Spleen (tissue), 11 donors: ENCODE results near the gene CEMIP. TPM values are rescaled to one million over a fixed set of nuclear protein-coding genes. Genes with fewer than 3 reads are reported as not detected.

Experiments used
- DNase-seq: peaks from one replicate; pipeline ENCODE4 v3.0.0-alpha.2; 2020
- H3K27ac ChIP-seq, 8 donors: fragments of 200-600 bp; sonication (generic) in 7 of 8; 1 replicate in 4 of 8; 2 replicates in 4 of 8; pipeline versions ENCODE4 v1.5.0 to v1.8.0; 2016 to 2021; ENCODE audit warnings: inconsistent platforms in 4 of 8, mild to moderate bottlenecking in 4 of 8, moderate library complexity in 1 of 8
- H3K27me3 ChIP-seq, 7 donors: fragments of 200-600 bp; sonication (generic) in 6 of 7; replicated peaks in 1 of 7; 1 replicate in 4 of 7; 2 replicates in 3 of 7; pipeline versions ENCODE4 v1.5.0 to v1.8.0; 2016 to 2021; ENCODE audit warnings: inconsistent platforms in 3 of 7, mild to moderate bottlenecking in 1 of 7
- H3K36me3 ChIP-seq, 6 donors: fragments of 200-600 bp; sonication (generic) in 5 of 6; 1 replicate in 4 of 6; 2 replicates in 2 of 6; pipeline versions ENCODE4 v1.5.0 to v1.8.0; 2016 to 2021; ENCODE audit warnings: inconsistent platforms in 2 of 6
- H3K4me1 ChIP-seq, 6 donors: fragments of 200-600 bp; sonication (generic) in 5 of 6; 1 replicate in 3 of 6; 2 replicates in 3 of 6; pipeline versions ENCODE4 v1.5.0 to v1.8.0; 2016 to 2021; ENCODE audit warnings: inconsistent platforms in 3 of 6
- H3K4me3 ChIP-seq, 8 donors: fragments of 200-600 bp; sonication (generic) in 7 of 8; 1 replicate in 4 of 8; 2 replicates in 4 of 8; pipeline versions ENCODE4 v1.5.0 to v1.8.0; 2016 to 2021; ENCODE audit warnings: inconsistent platforms in 4 of 8, mild to moderate bottlenecking in 4 of 8, moderate library complexity in 2 of 8
- H3K9me3 ChIP-seq, 8 donors: fragments of 200-600 bp; sonication (generic) in 7 of 8; 1 replicate in 4 of 8; 2 replicates in 4 of 8; pipeline versions ENCODE4 v1.5.0 to v1.8.0; 2016 to 2021; ENCODE audit warnings: inconsistent platforms in 4 of 8
- POLR2A ChIP-seq, 3 donors: fragments of 450-650 bp; IDR thresholded peaks; one replicate each; pipeline ENCODE4 v1.5.1; 2017; ENCODE audit warnings: antibody characterized with exemption in 3 of 3, mild to moderate bottlenecking in 1 of 3
- POLR2AphosphoS5 ChIP-seq, 3 donors: sonication (generic); formaldehyde crosslinking; IDR thresholded peaks; one replicate each; pipeline ENCODE4 v1.5.1; 2017; ENCODE audit warnings: antibody characterized with exemption in 3 of 3
- WGBS, 5 donors: extraction: QIAGEN DNeasy Blood & Tissue Kit in 3 of 5; methylation state at CpG; one replicate each; pipeline versions ENCODE4 v1.1.5 to v1.1.7; 2013 to 2018; 5-methylcytosine and 5-hydroxymethylcytosine counted together
- intact Hi-C: fragments of 100-400 bp; cut with DNase I; formaldehyde crosslinking; loops from one replicate; pipeline ENCODE4 v1.15.0; 2023; ENCODE audit warnings: low total_unique reads
- polyA plus RNA-seq, 3 donors: library from polyadenylated mRNA; stranded (reverse); fragments of 200-250 nt; gene quantifications; one replicate each; pipeline ENCODE4 v1.2.1, GENCODE V29; 2013
- total RNA-seq, 7 donors: library from RNA; depleted of rRNA in 3 of 7; stranded (reverse); fragments of >200 nt in 3 of 7; fragmentation: NEBNext Ultra II Directional in 4 of 7; extraction: Animal tissue kit (Norgen Biotek cat#: 25700) in 4 of 7; gene quantifications; one replicate each; pipeline versions ENCODE4 v1.1.0 to v1.2.1, GENCODE V29; 2016 to 2021
- TF ChIP-seq, protein P1 (sequence below), 11 experiments: fragments of 200-600 bp in 7 of 11; fragments of 450-650 bp in 4 of 11; sonication (generic) in 4 of 11; IDR thresholded peaks in 8 of 11; conservative IDR thresholded peaks in 3 of 11; 1 replicate in 7 of 11; 2 replicates in 4 of 11; pipeline versions ENCODE4 v1.4.0 to v1.8.0; 2016 to 2021; ENCODE audit warnings: antibody characterized with exemption in 11 of 11, inconsistent platforms in 4 of 11, mild to moderate bottlenecking in 1 of 11
- donor health status: healthy with polysubstance abuse.
- donor health status: DM: no; HTN: no; CAD: no; lungs with moderate emphysema.
- donor health status: DM: no; HTN: no; CAD: no.
- donor health status: Bipolar disorder and iron deficiency.
- donor health status: healthy.
- donor health status: DM: no; HTN: no; CAD: no.
- donor health status: DM: yes; HTN: yes; CAD: no.

CEMIP gene
- total and polyA plus RNA-seq, 10 donors, result 0.20 to 3.0 (median 1.0) TPM; not detected in 1

DNA sequence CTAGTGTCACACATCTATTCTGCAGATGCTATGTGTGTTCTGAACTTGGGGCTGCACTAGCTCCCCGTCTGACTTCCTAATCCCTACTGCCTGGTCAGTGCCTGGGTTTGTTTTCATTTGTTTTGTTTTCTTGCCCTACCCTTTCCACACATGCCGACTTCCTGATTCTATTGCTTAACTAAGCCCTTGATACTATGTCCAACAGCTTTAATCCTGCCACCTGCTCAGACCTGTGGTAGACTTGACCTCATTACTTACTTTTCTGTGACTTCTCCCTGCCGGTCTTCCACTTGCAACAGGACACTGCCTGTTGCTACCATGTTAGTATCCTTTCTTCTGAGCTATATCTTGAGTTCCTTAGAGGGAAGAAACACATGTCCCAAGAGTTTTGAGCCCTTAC, 39.3 kb upstream of the CEMIP start:
- 50 to 90% (median 76%) methylated on average over 3 of the region's 3 CpGs for WGBS, 5 donors
- Histone ChIP-seq H3K4me3 (no peak overlapping the region), H3K4me1 (peaks cover 0 to 64% (median 27%) of the 10 kb centered on the region in 6 donors), H3K27me3 (no peaks in the 10 kb centered on the region), H3K27ac (no peak overlapping the region), H3K9me3 (peaks cover 0 to 7% (median 0%) of the 10 kb centered on the region in 8 donors), H3K36me3 (no peaks in the 10 kb centered on the region)
- no peak for TF ChIP-seq POLR2A (IDR thresholded peaks at IDR 0.05)
- TF ChIP-seq POLR2AphosphoS5 (IDR thresholded peaks at IDR 0.05), result no peak
- TF ChIP-seq, protein P1, sequence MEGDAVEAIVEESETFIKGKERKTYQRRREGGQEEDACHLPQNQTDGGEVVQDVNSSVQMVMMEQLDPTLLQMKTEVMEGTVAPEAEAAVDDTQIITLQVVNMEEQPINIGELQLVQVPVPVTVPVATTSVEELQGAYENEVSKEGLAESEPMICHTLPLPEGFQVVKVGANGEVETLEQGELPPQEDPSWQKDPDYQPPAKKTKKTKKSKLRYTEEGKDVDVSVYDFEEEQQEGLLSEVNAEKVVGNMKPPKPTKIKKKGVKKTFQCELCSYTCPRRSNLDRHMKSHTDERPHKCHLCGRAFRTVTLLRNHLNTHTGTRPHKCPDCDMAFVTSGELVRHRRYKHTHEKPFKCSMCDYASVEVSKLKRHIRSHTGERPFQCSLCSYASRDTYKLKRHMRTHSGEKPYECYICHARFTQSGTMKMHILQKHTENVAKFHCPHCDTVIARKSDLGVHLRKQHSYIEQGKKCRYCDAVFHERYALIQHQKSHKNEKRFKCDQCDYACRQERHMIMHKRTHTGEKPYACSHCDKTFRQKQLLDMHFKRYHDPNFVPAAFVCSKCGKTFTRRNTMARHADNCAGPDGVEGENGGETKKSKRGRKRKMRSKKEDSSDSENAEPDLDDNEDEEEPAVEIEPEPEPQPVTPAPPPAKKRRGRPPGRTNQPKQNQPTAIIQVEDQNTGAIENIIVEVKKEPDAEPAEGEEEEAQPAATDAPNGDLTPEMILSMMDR (IDR thresholded peaks at IDR 0.05 in 8 of 11, conservative IDR thresholded peaks at IDR 0.05 in 3 of 11), result no peak
- intact Hi-C loops, result no loop called here
- no peak for DNase-seq

DNA sequence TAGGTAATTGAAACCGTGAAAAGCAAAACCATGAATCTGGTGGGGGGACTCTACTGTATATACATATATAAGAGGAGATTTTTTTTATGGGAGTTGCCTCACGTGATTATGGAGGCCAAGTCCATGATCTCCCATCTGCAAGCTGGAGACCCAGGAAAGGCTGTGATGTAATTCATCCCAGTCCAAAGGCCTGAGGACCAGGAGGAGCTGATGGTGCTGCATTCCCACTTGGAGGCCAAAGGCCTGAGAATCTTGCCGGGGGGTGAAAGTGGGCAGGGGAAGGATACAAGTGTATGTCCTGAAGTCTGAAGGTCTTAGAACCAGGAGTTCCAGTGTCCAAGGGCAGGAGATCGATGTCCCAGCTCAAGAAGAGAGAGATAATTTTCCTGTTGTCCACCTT, 37.1 kb upstream of the CEMIP start:
- H3K36me3 ChIP-seq, result no peaks in the 10 kb centered on the region
- intact Hi-C loops, result no loop called here
- WGBS, 5 donors, result 83 to 91% (median 85%) methylated on average over 4 of the region's 4 CpGs
- H3K4me3 ChIP-seq, result no peak overlapping the region
- TF ChIP-seq, protein P1 (IDR thresholded peaks at IDR 0.05 in 8 of 11, conservative IDR thresholded peaks at IDR 0.05 in 3 of 11), result no peak
- TF ChIP-seq POLR2AphosphoS5 (IDR thresholded peaks at IDR 0.05), result no peak
- no peak for TF ChIP-seq POLR2A (IDR thresholded peaks at IDR 0.05)
- H3K4me1 ChIP-seq, result peaks cover 4 to 53% (median 18%) of the 10 kb centered on the region in 6 donors
- H3K9me3 ChIP-seq, result peaks cover 0 to 10% (median 0%) of the 10 kb centered on the region in 8 donors
- no peaks in the 10 kb centered on the region for H3K27me3 ChIP-seq
- DNase-seq, result no peak
- peak overlapping the region in 4 of 8 donors; percentile 6 to 71 (median 64) for H3K27ac ChIP-seq

DNA sequence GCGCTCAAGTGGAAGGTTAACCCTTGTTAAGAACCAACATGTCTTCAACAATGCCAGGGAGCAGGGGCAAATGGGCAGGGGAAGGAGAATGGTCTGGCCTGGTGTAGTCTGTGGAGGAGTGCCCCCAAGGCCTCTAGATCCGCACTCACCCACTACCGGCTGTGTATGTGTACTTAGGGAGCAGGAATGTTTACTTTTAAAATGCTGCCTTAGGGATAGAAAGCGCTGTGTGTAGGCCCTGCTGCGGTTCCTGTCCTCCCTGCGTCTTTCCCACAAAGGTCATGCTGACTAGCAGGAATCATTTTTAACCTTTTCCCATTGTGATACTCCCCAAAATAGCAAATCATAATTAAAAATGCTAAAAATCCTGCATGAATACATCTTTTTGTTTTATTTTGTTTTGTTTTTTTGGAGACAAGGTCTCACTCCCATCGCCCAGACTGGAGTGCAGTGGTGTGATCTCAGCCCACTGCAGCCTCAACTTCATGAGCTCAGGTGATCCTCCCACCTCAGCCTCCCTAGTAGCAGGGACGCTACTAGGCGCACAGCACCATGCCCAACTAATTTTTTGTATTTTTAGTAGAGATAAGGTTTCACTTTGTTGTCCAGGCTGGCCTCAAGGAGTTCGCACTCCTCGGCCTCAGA, 35.9 kb upstream of the CEMIP start:
- Histone ChIP-seq H3K9me3 (peaks cover 0 to 10% (median 0%) of the 10 kb centered on the region in 8 donors), H3K36me3 (no peaks in the 10 kb centered on the region), H3K4me3 (no peak overlapping the region), H3K4me1 (peaks cover 4 to 57% (median 20%) of the 10 kb centered on the region in 6 donors), H3K27ac (peak overlapping the region in 7 of 8 donors; percentile 43 to 71 (median 58)), H3K27me3 (no peaks in the 10 kb centered on the region)
- TF ChIP-seq POLR2A (IDR thresholded peaks at IDR 0.05), result no peak
- TF ChIP-seq, protein P1 (IDR thresholded peaks at IDR 0.05 in 8 of 11, conservative IDR thresholded peaks at IDR 0.05 in 3 of 11), result no peak
- no peak for TF ChIP-seq POLR2AphosphoS5 (IDR thresholded peaks at IDR 0.05)
- WGBS, 5 donors, result 74 to 87% (median 79%) methylated on average over 11 of the region's 11 CpGs
- intact Hi-C loops, result no loop called here
- no peak for DNase-seq

DNA sequence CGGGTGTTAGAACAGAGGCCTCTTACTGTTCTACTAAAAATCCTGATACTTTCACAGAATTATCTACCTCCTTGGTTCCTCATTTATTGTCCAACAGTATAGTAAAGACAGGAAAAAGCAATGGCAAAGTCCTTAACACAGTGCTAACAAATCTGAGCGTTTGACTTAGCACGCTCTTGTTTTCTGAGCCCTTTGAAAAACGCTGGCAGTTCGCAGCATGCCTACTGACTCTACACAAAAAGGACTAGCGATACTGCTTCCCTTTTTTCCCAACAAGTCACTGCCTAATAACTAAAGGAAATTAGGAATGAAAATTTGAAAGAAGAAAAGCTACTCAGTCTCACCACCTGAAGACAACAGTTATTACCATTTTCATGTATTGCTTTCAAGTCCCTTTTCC, 34.8 kb upstream of the CEMIP start:
- 61 to 79% (median 67%) methylated on average over 6 of the region's 6 CpGs for WGBS, 5 donors
- Histone ChIP-seq H3K9me3 (peaks cover 0 to 4% (median 0%) of the 10 kb centered on the region in 8 donors), H3K27me3 (no peaks in the 10 kb centered on the region), H3K27ac (peak overlapping the region; percentile 35 to 71 (median 55)), H3K4me1 (peaks cover 4 to 62% (median 21%) of the 10 kb centered on the region in 6 donors), H3K36me3 (peaks cover 0 to under 1% (median 0%) of the 10 kb centered on the region in 6 donors), H3K4me3 (no peak overlapping the region)
- intact Hi-C loops, result no loop called here
- TF ChIP-seq POLR2A (IDR thresholded peaks at IDR 0.05), result no peak
- no peak for DNase-seq
